Omental fat pad (tissue), 4 donors: ENCODE measurements around the gene ARRDC5. TPM values are rescaled to one million over a fixed set of nuclear protein-coding genes. Genes with fewer than 3 reads are reported as not detected.
A peak's percentile ranks its signal among the peaks of the same experiment; 100 is the strongest.

ENCODE experiments used
- ATAC-seq: fragments of 150-250 bp; one replicate; pipeline ENCODE4 v1.9.1; 2016; ENCODE audit warnings: mild to moderate bottlenecking, moderate library complexity; ENCODE audit not compliant: low FRiP score
- DNase-seq: peaks from one replicate; pipeline ENCODE4 v3.0.0-alpha.2; 2019; ENCODE audit warnings: low spot score
- total RNA-seq, 4 donors: library from RNA; depleted of rRNA; stranded (reverse); fragments of >200 nt; gene quantifications; one replicate each; pipeline ENCODE4 v1.1.0, GENCODE V29; 2016
- TF ChIP-seq, protein P1 (sequence below), 3 donors: fragments of 450-650 bp; IDR thresholded peaks; one replicate each; pipeline ENCODE4 v1.5.1; 2016 to 2017; ENCODE audit warnings: antibody characterized with exemption in 3 of 3, mild to moderate bottlenecking in 3 of 3, moderate library complexity in 2 of 3

The ARRDC5 gene
- total RNA-seq, 4 donors from 2014 or later: 0.69 to 1.1 TPM; not detected in 2

DNA sequence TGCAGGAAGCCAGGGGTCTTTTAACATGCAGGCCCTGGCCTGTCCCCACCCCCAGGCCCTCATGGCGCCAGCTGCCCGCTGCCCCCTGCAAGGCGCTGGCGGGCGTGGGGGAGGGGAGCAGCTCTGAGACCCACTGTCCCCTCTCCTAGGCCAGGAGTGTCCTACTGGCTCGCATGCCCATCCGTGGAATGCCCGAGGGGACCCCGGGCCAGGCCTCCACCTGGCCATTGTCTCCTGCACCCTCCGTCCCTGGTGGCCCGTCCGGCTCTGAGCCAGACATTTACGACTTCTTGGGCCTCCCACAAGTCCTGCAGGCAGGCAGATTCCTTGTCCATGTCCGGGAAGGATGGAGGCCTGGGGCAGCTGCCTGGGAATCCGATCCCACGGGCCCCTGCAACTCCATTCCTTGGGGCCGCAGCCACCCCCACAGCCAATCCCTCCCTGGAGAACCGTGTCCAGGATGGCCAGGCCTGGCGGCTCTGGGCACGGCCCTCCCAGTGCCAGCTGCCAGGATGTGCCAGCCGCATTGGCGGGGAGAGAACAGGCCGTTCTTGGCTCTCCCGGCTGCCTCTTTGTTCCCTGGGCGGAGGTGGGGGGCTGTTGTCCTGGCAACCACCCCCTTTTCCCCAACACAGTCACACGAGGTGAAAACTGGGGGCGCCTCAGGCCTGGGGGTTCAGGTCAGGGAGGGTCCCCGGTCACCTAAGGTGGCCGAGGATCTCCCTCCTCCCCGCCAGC lies 24.8 kb downstream of the ARRDC5 start:
- TF ChIP-seq, protein P1, sequence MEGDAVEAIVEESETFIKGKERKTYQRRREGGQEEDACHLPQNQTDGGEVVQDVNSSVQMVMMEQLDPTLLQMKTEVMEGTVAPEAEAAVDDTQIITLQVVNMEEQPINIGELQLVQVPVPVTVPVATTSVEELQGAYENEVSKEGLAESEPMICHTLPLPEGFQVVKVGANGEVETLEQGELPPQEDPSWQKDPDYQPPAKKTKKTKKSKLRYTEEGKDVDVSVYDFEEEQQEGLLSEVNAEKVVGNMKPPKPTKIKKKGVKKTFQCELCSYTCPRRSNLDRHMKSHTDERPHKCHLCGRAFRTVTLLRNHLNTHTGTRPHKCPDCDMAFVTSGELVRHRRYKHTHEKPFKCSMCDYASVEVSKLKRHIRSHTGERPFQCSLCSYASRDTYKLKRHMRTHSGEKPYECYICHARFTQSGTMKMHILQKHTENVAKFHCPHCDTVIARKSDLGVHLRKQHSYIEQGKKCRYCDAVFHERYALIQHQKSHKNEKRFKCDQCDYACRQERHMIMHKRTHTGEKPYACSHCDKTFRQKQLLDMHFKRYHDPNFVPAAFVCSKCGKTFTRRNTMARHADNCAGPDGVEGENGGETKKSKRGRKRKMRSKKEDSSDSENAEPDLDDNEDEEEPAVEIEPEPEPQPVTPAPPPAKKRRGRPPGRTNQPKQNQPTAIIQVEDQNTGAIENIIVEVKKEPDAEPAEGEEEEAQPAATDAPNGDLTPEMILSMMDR (IDR thresholded peaks at IDR 0.05): no peak
- peak; percentile 28 for ATAC-seq

GRCh38 chr19:4873930-4874329 lies 28.8 kb downstream of the ARRDC5 start:
- ATAC-seq (no peak), DNase-seq (no peak)
- TF ChIP-seq, protein P1 (IDR thresholded peaks at IDR 0.05): no peak

More for the DNA sequence above, 24.8 kb downstream of the ARRDC5 start:
- no peak for DNase-seq

GRCh38 chr19:4871711-4872110 lies 31.0 kb downstream of the ARRDC5 start:
- no peak for DNase-seq
- no peak for ATAC-seq
- TF ChIP-seq, protein P1 (IDR thresholded peaks at IDR 0.05): no peak

- TF ChIP-seq, protein P1 (IDR thresholded peaks at IDR 0.05): no peak
- DNase-seq (no peak), ATAC-seq (no peak)
Measured at GRCh38 chr19:4870025-4870700, 32.5 kb downstream of the ARRDC5 start.

DNA sequence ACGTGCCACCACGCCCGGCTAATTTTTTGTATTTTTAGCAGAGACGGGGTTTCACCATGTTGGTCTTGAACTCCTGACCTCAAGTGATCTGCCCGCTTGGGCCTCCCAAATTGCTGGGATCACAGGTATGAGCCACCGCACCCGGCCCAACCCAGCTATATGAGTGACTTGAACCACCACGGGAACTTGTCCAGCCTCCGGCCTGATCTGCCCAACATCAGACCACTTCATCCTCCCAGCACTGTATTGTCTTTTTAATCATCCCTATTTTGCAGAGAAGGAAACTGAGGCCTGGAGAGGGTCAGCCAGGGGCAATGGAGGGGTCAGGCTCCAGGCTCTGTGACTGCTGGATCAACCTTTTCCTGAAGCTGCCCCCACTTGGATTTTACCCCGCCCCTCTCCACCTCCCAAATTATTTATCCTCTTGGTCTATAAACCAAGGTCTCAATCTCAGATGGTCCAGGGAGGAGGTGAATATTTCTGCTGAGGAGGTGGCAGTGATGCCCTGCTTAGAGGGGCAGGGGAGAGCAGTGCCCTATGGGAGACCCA lies 34.3 kb downstream of the ARRDC5 start:
- DNase-seq: no peak
- TF ChIP-seq, protein P1 (IDR thresholded peaks at IDR 0.05): no peak
- no peak for ATAC-seq

GRCh38 chr19:4867534-4868285 lies 35.0 kb downstream of the ARRDC5 start, which contains the start of gene PLIN3:
Gene PLIN3, minus strand, starts transcription at chr19:4867667. Its CDS starts 6,273 bp downstream, at chr19:4861394.
- TF ChIP-seq, protein P1 (IDR thresholded peaks at IDR 0.05): no peak
- ATAC-seq: peak; percentile 95

More at GRCh38 chr19:4867534-4868285, 35.0 kb downstream of the ARRDC5 start, which contains the start of gene PLIN3:
- DNase-seq: peak; percentile 98
